Left ventricle myocardium inferior (tissue), 1 donor: ENCODE measurements around the gene PKHD1. TPM values are rescaled to one million over a fixed set of nuclear protein-coding genes. Genes with fewer than 3 reads are reported as not detected.

Source experiments
- DNase-seq: peaks from one replicate; pipeline ENCODE4 v3.0.0-alpha.2; 2020
- H3K27ac ChIP-seq: fragments of 200-600 bp; replicated peaks from 2 replicates; pipeline ENCODE4 v1.8.0; 2021
- H3K27me3 ChIP-seq: fragments of 200-600 bp; 2 replicates; pipeline ENCODE4 v1.8.0; 2021; ENCODE audit warnings: low read depth
- H3K36me3 ChIP-seq: fragments of 200-600 bp; 2 replicates; pipeline ENCODE4 v1.8.0; 2021
- H3K4me1 ChIP-seq: fragments of 200-600 bp; 2 replicates; pipeline ENCODE4 v1.8.0; 2021
- H3K4me3 ChIP-seq: fragments of 200-600 bp; 2 replicates; pipeline ENCODE4 v1.8.0; 2021; ENCODE audit warnings: mild to moderate bottlenecking, moderate library complexity
- H3K9me3 ChIP-seq: fragments of 200-600 bp; replicated peaks from 2 replicates; pipeline ENCODE4 v1.8.0; 2021
- intact Hi-C: fragments of 100-400 bp; cut with micrococcal nuclease; formaldehyde crosslinking; loops from one replicate; pipeline ENCODE4 v1.11.0; 2022
- total RNA-seq: library from RNA; stranded (reverse); fragmentation: NEBNext Ultra II Directional; extraction: Animal tissue kit (Norgen Biotek cat#: 25700); gene quantifications from one replicate; pipeline ENCODE4 v1.2.1, GENCODE V29; 2021
- TF ChIP-seq, protein P1 (sequence below): fragments of 200-600 bp; IDR thresholded peaks from 2 replicates; pipeline ENCODE4 v1.8.0; 2021; ENCODE audit warnings: antibody characterized with exemption, mild to moderate bottlenecking, borderline replicate concordance
- donor health status: DM: no; HTN: yes; CAD: no; lungs with severe emphysema.

Gene PKHD1
- total RNA-seq, 1 donor from 2014 or later: not detected

DNA sequence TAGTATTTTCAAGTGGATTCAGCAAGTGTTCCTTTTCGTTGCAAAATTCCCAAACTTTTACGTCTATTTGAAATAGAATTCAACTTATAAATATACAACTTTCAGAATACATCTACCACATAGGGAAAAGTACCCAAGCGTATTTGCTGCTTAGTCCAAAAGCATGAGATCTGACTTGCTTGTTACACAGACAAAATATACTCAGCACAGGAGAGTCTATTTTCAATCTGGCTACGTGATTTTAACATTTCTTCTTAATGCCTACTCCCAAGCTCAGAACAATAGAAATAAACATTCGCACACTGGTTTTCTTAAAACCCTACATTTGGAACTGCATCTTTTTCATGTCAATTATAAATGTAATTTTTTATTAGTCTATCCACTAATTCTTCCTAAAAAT is 672 bp downstream of the PKHD1 start:
- no peak for DNase-seq
- no peaks in the 10 kb centered on the region for H3K36me3 ChIP-seq
- H3K4me1 ChIP-seq: no peaks in the 10 kb centered on the region
- peaks cover 14% of the 10 kb centered on the region for H3K27me3 ChIP-seq
- no peaks in the 10 kb centered on the region for H3K9me3 ChIP-seq
- TF ChIP-seq, protein P1, sequence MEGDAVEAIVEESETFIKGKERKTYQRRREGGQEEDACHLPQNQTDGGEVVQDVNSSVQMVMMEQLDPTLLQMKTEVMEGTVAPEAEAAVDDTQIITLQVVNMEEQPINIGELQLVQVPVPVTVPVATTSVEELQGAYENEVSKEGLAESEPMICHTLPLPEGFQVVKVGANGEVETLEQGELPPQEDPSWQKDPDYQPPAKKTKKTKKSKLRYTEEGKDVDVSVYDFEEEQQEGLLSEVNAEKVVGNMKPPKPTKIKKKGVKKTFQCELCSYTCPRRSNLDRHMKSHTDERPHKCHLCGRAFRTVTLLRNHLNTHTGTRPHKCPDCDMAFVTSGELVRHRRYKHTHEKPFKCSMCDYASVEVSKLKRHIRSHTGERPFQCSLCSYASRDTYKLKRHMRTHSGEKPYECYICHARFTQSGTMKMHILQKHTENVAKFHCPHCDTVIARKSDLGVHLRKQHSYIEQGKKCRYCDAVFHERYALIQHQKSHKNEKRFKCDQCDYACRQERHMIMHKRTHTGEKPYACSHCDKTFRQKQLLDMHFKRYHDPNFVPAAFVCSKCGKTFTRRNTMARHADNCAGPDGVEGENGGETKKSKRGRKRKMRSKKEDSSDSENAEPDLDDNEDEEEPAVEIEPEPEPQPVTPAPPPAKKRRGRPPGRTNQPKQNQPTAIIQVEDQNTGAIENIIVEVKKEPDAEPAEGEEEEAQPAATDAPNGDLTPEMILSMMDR: no peak
- H3K27ac ChIP-seq: no peak overlapping the region
- no peak overlapping the region for H3K4me3 ChIP-seq
- intact Hi-C loops: no loop called here

DNA sequence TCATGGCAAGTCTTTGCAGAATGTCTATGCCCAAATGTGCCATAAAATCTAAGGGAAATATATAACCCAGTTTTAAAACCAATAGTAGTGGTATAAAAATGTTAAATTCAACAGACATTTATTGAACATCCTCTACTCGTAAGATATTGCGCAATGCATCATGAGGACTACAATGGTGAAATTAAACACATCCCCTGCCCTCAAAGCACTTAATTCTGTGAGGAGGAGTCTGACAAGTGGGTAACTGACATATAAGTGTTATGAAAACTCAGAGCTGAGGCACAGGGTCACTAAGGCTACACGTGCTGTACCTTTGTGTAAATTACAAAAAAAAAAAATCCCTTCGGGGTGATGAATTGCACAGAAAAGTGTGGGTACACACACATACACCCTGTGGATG is 6.2 kb downstream of the PKHD1 start:
- TF ChIP-seq, protein P1: no peak
- no peak for DNase-seq
- no peaks in the 10 kb centered on the region for H3K9me3 ChIP-seq
- peaks cover 44% of the 10 kb centered on the region for H3K27me3 ChIP-seq
- H3K36me3 ChIP-seq: no peaks in the 10 kb centered on the region
- intact Hi-C loops: no loop called here
- no peak overlapping the region for H3K4me3 ChIP-seq
- no peaks in the 10 kb centered on the region for H3K4me1 ChIP-seq
- H3K27ac ChIP-seq: no peak overlapping the region

DNA sequence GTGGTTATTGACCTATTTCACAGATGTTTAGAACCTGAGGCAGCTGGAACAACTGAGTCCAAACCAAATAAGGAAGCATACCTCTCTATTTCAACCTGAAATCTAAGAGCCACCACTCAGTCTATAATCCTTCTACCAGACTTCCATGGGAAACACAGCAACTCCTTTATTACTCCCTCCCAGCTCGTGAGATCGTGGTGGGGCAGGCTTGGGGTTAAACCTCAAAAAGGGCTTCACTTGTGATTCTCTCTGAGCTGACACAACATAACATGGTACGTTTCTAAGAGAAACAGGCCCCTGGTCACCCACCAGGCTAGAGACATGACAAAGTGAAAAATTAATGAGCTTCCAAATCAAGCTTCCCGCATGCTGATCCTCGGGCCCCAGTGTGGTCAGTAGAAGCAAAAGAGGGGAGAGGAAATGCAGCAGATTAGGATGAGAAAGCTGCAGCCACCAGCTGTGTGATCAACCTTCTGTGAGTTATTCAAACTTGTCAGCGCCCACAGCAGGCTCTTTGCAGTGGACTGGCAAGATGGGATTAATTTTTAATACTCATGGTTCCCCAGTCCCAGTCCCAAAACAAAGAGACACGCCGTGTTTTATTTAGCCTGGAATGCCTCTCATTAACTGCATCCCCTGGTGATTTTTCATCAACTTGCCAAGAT is 9.3 kb downstream of the PKHD1 start:
- Histone ChIP-seq H3K36me3 (no peaks in the 10 kb centered on the region), H3K9me3 (no peaks in the 10 kb centered on the region), H3K27me3 (peaks cover 38% of the 10 kb centered on the region), H3K27ac (no peak overlapping the region), H3K4me3 (no peak overlapping the region), H3K4me1 (no peaks in the 10 kb centered on the region)
- intact Hi-C loops: no loop called here
- TF ChIP-seq, protein P1: no peak
- DNase-seq: no peak

DNA sequence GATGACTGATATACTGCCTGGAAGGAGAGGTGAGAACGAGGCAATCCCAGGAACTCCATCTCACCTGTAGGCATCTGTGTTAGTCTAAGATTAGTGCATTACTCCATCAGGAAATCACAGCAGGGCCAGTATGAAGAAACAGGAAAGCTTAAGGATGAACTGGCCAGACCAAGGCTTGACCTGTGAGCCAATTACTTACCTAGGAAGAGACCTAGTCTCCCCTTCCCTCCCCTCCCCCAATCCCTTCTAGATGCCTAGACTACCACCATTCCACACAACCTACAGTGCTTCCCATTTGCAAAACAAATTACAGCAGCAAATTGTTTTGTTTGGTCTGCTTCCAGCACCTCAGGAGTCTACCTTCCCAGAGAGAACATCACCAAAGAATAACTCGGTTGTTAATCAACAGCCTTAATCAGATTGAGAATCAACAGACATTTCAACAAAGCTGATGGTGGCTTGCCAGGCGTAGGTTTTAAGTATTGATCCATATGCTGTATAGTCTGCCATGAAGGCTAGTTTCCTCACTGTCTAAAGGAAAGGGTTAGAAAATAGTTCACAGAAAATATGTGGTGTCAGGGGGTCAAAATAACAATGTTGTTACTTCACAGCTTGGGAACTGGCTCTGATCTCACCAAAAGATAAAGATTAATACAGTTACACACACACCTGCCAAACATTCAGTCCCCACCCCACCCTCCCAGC is 10.1 kb downstream of the PKHD1 start:
- H3K4me3 ChIP-seq: no peak overlapping the region
- H3K36me3 ChIP-seq: no peaks in the 10 kb centered on the region
- TF ChIP-seq, protein P1: no peak
- H3K4me1 ChIP-seq: no peaks in the 10 kb centered on the region
- intact Hi-C loops: no loop called here
- H3K27ac ChIP-seq: no peak overlapping the region
- no peaks in the 10 kb centered on the region for H3K9me3 ChIP-seq
- DNase-seq: no peak
- peaks cover 34% of the 10 kb centered on the region for H3K27me3 ChIP-seq

DNA sequence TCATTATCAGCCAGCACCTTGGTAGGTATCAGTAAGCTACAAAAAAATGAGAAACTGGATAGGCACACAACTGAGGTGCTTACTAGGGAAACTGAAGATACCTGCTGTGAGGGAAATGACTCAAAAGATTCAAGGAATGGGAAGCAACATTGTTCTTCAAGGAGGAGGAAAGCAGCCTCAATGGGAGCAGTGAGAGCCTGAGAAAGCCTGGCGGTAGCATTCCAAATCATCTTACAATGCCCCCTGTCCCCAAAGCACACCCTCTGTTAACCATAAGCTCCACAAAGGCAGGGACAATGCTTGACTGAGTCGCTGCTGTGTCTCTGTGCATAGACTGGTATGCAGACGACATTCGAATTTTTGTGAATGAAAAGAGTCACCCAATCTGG is 10.6 kb downstream of the PKHD1 start:
- no peak overlapping the region for H3K27ac ChIP-seq
- intact Hi-C loops: no loop called here
- H3K4me1 ChIP-seq: no peaks in the 10 kb centered on the region
- H3K36me3 ChIP-seq: no peaks in the 10 kb centered on the region
- peaks cover 30% of the 10 kb centered on the region for H3K27me3 ChIP-seq
- TF ChIP-seq, protein P1: no peak
- no peak for DNase-seq
- H3K4me3 ChIP-seq: no peak overlapping the region
- no peaks in the 10 kb centered on the region for H3K9me3 ChIP-seq
